Peyer's patch (tissue), 4 donors: ENCODE measurements around the gene PXMP4. TPM values are rescaled to one million over a fixed set of nuclear protein-coding genes. Genes with fewer than 3 reads are reported as not detected.

Source experiments
- DNase-seq, 3 donors: peaks; one replicate each; pipeline ENCODE4 v3.0.0-alpha.2; 2017 to 2019
- H3K27ac ChIP-seq, 4 donors: fragments of 200-600 bp; sonication (generic); one replicate each; pipeline ENCODE4 v1.5.1; 2016 to 2019
- H3K27me3 ChIP-seq, 2 donors: fragments of 200-600 bp; sonication (generic); one replicate each; pipeline ENCODE4 v1.5.1; 2019
- H3K36me3 ChIP-seq, 3 donors: fragments of 200-600 bp; sonication (generic); one replicate each; pipeline ENCODE4 v1.5.1; 2016 to 2019
- H3K4me1 ChIP-seq, 4 donors: fragments of 200-600 bp; sonication (generic); one replicate each; pipeline ENCODE4 v1.5.1; 2016 to 2019
- H3K4me3 ChIP-seq, 4 donors: fragments of 200-600 bp; sonication (generic); 1 replicate in 3 of 4; 2 replicates in 1 of 4; pipeline ENCODE4 v1.5.1; 2016 to 2019; ENCODE audit warnings: mild to moderate bottlenecking in 1 of 4
- H3K9me3 ChIP-seq, 4 donors: fragments of 200-600 bp; sonication (generic); one replicate each; pipeline ENCODE4 v1.5.1; 2016 to 2019; ENCODE audit warnings: mild to moderate bottlenecking in 1 of 4
- CTCF ChIP-seq, 6 experiments: fragments of 450-650 bp in 4 of 6; fragments of 200-600 bp in 2 of 6; sonication (generic) in 1 of 6; IDR thresholded peaks; one replicate each; pipeline ENCODE4 v1.5.1; 2017 to 2019; ENCODE audit warnings: antibody characterized with exemption in 6 of 6, mild to moderate bottlenecking in 3 of 6, moderate library complexity in 1 of 6
- POLR2A ChIP-seq, 2 donors: fragments of 450-650 bp; IDR thresholded peaks; one replicate each; pipeline ENCODE4 v1.5.1; 2017; ENCODE audit warnings: antibody characterized with exemption in 2 of 2, mild to moderate bottlenecking in 2 of 2, moderate library complexity in 2 of 2
- total RNA-seq, 4 donors: library from RNA; depleted of rRNA; stranded (reverse); fragments of >200 nt; gene quantifications; one replicate each; pipeline ENCODE4 v1.1.0, GENCODE V29; 2016

PXMP4 gene
- total RNA-seq, 4 donors from 2014 or later = 0.83 to 15.3 (median 8.1) TPM

- TF ChIP-seq CTCF (IDR thresholded peaks at IDR 0.05) = no peak
- TF ChIP-seq POLR2A (IDR thresholded peaks at IDR 0.05) = no peak
- no peak overlapping the region for H3K27ac ChIP-seq
Measured at GRCh38 chr20:33716498-33716897, 3.6 kb downstream of the PXMP4 start.

GRCh38 chr20:33713865-33714367 lies 6.2 kb downstream of the PXMP4 start:
- no peak for DNase-seq
- peaks cover 0 to 48% (median 0%) of the 10 kb centered on the region in 3 donors for H3K36me3 ChIP-seq

More at GRCh38 chr20:33716498-33716897, 3.6 kb downstream of the PXMP4 start:
- peaks cover 0 to 38% (median 0%) of the 10 kb centered on the region in 3 donors for H3K36me3 ChIP-seq
- H3K4me3 ChIP-seq = no peak overlapping the region
- H3K9me3 ChIP-seq = no peaks in the 10 kb centered on the region
- no peaks in the 10 kb centered on the region for H3K27me3 ChIP-seq
- H3K4me1 ChIP-seq = peaks cover 0 to 18% (median 6%) of the 10 kb centered on the region in 4 donors
- DNase-seq = no peak

DNA sequence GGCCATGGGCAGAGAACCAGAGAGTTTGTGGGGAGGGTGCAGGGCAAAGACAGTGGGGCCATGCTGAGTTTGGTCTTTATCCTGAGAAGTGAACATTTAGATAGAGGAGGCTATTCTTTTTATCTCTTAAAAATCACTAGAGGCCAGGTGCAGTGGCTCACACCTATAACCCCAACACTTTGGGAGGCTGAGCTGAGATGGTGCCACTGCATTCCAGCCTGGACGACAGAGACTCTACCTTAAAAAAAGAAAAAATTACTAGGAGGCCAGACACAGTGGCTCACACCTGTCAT lies 8.7 kb downstream of the PXMP4 start:
- TF ChIP-seq CTCF (IDR thresholded peaks at IDR 0.05) = no peak
- TF ChIP-seq POLR2A (IDR thresholded peaks at IDR 0.05) = no peak
- Histone ChIP-seq H3K4me3 (no peak overlapping the region), H3K9me3 (no peaks in the 10 kb centered on the region), H3K36me3 (peaks cover 0 to 62% (median 0%) of the 10 kb centered on the region in 3 donors), H3K4me1 (peaks cover 0 to 4% (median 0%) of the 10 kb centered on the region in 4 donors), H3K27me3 (no peaks in the 10 kb centered on the region), H3K27ac (no peak overlapping the region)
- DNase-seq = no peak

More at GRCh38 chr20:33713865-33714367, 6.2 kb downstream of the PXMP4 start:
- Histone ChIP-seq H3K27me3 (no peaks in the 10 kb centered on the region), H3K27ac (no peak overlapping the region), H3K4me1 (peaks cover 0 to 8% (median 0%) of the 10 kb centered on the region in 4 donors), H3K9me3 (no peaks in the 10 kb centered on the region), H3K4me3 (no peak overlapping the region)
- no peak for TF ChIP-seq POLR2A (IDR thresholded peaks at IDR 0.05)
- TF ChIP-seq CTCF (IDR thresholded peaks at IDR 0.05) = no peak

DNA sequence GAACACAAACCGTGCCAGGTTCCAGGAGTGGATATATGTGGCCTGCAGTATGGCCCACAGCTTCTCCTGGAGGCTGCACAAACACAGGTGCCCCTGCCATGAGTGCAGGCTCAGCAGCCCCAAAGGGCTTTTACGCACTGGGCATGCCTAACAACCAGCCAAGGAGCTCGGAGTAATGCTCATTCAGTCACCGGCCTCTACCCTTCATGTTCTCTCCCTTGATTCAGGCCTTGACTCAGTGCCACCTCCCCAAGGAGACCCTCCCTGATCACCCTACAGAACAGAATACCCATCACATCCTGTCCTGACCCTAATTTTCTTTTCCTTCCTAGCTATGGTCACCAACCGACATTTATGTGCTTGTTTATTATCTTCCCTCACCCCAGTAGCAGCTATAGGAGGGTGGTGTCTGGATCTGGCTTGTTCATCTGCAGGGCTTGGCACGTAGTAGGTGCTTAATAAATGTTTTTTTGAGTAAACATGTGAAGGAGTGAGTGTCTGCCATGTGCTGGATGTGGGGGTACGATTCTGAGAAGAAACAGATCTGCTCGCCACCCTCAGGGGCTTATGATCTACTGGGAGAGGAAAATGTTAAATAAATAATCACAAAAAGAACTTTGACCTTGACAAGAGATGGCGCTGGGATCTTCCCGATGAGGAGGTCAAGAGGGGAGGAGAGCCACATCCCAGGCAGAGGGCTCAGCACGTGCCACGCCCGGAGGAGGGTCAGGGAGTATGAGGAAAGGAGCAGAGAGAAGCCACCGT lies 9.2 kb downstream of the PXMP4 start:
- DNase-seq = no peak
- no peak for TF ChIP-seq CTCF (IDR thresholded peaks at IDR 0.05)
- TF ChIP-seq POLR2A (IDR thresholded peaks at IDR 0.05) = no peak
- Histone ChIP-seq H3K27ac (no peak overlapping the region), H3K36me3 (peaks cover 0 to 65% (median 0%) of the 10 kb centered on the region in 3 donors), H3K27me3 (no peaks in the 10 kb centered on the region), H3K4me1 (peaks cover 0 to 4% (median 0%) of the 10 kb centered on the region in 4 donors), H3K4me3 (no peak overlapping the region), H3K9me3 (no peaks in the 10 kb centered on the region)

DNA sequence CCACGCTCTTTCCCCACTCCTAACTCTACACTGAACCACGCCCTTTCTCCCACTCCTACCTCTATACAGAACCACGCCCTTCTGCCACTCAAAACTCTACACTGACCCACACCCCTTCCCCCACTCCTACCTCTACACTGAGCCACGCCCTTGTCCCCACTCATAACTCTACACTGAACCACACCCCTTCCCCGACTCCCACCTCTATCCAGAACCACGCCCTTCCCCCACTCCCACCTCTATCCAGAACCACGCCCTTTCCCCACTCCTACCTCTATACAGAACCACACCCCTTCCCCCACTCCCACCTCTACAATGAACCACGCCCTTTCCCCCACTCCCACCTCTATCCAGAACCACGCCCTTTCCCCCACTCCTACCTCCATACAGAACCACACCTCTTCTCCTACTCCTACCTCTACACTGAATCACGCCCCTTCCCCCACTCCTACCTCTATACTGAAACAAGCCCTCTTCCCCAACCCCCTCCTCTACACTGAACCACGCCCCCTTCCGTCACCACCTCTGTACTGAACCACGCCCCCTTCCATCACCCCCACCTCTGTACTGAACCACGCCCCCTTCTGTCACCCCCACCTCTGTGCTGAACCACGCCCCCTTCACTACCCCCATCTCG lies 10.1 kb downstream of the PXMP4 start:
- no peak for DNase-seq
- TF ChIP-seq POLR2A (IDR thresholded peaks at IDR 0.05) (no peak), CTCF (IDR thresholded peaks at IDR 0.05) (no peak)
- H3K36me3 ChIP-seq = peaks cover 0 to 62% (median 0%) of the 10 kb centered on the region in 3 donors

More for the DNA sequence above, 10.1 kb downstream of the PXMP4 start:
- no peak overlapping the region for H3K27ac ChIP-seq
- H3K4me3 ChIP-seq = no peak overlapping the region
- no peaks in the 10 kb centered on the region for H3K9me3 ChIP-seq
- H3K4me1 ChIP-seq = peaks cover 0 to 4% (median 0%) of the 10 kb centered on the region in 4 donors
- H3K27me3 ChIP-seq = no peaks in the 10 kb centered on the region
